Measurements from ENCODE around the gene CENPB.

GRCh38 chr20:3798373-3798768 lies 11.8 kb upstream of the CENPB start:
- no peak for TF ChIP-seq CTCF (IDR thresholded peaks at IDR 0.05)
- TF ChIP-seq POLR2A (IDR thresholded peaks at IDR 0.05), result no peak
- no peak for TF ChIP-seq EP300 (IDR thresholded peaks at IDR 0.05)
